GM18907 (cell line): ENCODE data around the gene SAMD4A.
A peak's percentile ranks its signal among the peaks of the same experiment; 100 is the strongest.
"Not testable (repeated sequence)": the region's sequence is repeated elsewhere in the genome, so short reads cannot be mapped to it uniquely, and the experiment has no call there.

Source experiments
- ATAC-seq: cut with Tn5 transposase; IDR thresholded peaks from one replicate; pipeline ENCODE4 v1.9.1; 2021; ENCODE audit warnings: mild to moderate bottlenecking, moderate library complexity; ENCODE audit not compliant: unreplicated experiment

SAMD4A gene

DNA sequence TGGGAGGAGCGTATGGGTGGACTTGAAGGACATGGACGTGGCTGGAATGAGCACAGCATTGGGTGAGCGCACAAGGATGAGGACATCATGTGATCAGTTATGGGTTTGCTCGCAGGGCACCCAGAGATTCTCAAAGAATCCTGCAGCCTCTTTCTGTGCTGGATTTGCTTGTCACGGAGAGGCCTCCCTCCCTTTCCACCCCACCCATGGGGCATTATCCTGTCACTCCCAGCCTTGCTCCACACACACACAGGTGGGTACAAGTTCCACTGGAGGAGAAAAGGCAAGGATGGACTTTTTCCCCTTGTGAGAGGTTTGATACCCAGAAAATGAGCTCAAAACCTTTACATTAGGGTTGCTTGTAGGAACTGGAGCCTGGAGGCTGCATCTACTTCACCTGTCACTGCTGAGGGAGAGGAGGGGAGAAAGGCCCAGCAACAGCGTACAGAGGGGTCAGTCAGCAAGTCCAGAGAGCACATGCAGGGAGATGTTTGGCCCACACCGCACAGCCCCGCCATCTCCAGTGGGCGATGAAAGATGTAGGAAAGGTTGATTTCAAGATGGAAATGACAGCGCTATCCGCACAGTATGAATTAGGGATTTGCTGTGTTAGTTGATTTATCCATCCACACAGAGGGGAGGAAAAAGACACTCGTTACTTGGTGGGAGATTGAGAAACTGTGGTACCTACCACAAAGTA, 223.0 kb downstream of the SAMD4A start:
- ATAC-seq, result no peak

DNA sequence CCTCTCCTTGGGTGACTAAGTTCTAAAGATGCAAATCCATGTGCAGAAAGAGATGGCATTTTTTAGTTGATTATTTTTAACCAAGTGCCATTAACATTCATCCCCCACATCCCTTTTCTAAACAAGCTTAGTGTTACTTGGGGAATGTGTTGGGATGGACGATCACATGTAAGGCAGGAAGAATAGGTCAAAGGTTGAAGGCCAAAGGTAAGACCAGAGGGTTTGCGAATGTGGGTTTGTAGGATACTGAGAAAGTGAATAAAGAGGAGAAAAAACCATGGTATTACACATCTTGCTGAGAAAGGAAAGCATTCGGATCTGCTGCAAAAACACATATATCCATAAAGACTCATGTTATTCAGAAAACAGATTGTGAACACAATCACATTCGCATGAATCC, 224.1 kb downstream of the SAMD4A start:
- ATAC-seq, result no peak

DNA sequence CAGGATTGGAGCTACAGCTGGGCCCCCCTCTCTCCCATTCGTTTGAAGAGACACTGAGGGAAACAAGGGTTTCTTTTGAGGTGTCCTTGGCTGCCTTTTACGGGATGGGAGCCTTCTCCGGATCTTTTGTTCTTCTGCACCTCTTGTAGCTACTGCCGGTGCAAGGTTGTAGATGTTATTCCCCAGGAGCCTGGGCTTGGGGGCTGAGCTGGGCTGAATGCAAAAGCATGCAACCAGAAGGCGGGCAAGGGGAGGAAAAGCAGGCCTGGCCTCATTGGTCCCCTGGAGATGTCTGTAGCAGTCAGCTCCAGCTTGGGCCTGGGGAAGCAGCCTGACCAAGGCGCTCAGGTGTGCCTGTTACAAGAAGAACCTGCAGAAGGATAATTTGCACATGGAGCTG, 225.4 kb downstream of the SAMD4A start:
- ATAC-seq, result no peak

DNA sequence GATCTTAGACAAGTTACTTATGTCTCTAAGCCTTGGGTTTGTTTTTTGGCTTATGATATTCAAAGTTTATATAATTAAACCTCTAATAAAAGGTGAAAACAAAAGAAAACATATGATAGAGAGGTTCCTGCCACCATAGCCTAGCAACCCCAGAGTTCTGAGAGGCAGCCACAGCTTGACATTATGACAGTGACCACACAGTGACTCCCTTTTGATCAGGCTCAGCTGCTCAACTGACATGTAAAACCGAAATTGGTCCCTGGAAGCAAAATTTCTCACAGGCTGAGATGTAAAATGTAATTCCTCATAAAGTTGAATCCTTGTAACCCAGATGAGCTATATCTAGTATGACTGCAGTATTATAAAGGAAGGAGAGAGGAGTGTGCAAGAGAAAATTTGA, 227.2 kb downstream of the SAMD4A start:
- ATAC-seq, result no peak

DNA sequence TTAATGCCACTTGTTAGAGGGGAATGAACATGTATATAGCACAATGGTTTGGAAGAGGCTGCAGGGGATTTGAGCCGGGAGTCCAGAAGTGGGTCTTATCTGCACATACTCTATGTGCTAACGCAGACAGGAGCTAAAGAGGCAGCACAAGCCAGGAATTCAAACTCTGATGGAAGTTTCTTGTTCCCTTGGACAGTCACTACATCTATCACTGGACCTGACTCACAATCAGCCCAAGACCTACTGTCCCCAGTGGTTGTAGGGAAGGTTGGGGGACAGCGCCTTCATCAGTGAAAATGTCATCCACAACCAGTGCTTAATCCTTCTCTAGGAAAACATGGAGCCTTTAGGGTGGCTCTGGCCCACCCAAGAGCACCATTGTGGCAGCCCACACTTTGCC, 227.9 kb downstream of the SAMD4A start:
- no peak for ATAC-seq

DNA sequence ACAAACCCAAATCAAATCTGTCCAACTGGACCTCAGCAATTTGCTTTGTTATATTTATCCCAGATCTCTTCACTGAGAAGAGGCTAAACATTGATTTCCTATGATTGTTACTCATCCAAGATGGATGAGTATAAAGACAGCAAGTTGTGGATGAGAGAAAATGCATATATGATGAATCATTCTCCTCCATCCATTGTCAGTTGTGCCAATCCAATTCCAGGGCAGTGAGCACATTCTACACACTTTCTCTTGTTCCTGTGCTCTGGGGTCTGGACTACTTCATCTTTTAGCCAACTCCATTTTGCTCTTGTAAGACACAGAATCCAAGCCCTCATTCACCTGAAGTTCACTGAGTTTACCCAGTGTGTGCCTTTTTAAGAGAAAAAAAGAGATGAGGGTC, 230.0 kb downstream of the SAMD4A start:
- no peak for ATAC-seq

DNA sequence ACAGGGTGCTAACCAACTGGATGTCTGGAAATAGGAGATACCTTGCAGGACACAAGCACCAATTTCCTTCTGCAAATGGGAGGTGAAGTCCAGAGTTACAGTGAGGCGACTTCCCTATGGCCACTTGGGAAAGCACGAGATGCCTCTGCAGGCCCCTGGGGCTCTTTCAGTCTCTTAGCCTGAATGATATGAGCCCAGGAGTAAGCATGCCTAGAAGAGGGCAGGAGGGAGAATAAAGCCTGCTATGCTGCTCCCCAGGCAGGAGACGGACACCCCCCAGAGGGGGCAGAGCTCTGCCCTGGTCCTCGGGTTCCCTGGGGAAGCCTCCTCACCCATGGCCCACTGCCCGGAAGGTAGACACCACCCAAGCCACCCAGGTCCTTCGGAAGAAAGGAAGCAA, 230.6 kb downstream of the SAMD4A start:
- ATAC-seq, result no peak

DNA sequence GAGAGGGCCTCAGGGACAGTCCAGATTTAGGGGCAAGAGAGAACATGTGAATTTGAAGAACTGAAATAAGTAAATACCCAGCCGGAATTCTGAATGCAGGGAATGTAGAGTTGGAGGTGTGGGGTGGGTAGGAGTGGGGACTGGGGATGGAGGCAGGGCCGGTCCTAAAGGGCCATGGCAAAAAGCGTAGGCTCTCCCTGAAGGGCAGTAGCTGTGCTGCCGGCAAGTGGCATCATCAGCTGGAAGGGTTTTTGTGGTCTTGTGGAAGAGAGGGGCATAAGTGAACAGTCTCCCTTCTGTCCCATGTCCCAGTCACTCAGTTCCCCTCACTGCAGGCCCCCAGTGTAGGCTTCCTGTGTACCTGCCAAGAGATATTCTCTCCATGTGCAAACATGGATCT, 231.1 kb downstream of the SAMD4A start:
- no peak for ATAC-seq

DNA sequence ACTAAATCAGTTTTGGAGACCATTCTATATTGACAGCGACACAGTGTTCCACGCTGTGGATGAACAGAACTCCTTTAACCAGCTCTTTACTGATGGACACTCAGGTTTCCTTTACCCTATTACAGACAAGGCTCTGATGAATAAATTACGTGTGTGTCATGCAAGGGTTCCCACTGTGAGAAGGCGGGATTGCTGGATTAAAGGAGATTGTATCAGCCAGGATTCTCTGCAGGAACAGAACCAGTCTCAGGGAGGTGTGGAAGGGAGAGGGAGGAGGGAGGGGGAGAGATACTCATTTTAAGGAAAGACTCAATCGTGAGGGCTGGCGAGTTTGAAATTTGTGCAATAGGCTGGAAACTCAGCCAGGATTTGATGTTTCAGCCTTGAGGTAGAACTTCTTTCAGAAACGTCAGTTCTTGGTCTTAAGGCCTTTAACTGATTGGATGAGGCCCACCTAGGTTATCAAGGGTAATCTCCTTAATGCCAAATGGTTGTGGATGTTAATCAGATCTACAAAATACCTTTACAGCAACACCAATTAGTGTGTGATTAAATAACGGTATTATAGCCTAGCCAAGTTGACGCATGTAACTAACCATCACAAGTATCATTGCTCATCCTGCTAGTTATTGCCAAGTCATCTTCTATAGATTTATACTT, 231.7 kb downstream of the SAMD4A start:
- no peak for ATAC-seq

DNA sequence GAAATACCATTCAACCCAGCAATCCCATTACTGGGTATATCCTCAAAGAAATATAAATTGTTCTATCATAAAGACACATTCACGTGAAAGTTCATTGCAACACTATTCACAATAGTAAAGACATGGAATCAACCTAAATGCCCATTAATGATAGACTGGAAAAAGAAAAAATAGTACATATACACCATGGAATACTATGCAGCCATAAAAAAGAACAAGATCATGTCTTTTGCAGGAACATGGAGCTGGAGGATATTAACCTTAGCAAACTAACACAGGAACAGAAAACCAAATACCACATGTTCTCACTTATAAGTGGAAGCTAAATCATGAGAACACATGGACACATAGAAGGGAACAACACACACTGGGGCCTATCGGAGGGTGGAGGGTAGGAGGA, 234.6 kb downstream of the SAMD4A start:
- not testable (repeated sequence) for ATAC-seq

DNA sequence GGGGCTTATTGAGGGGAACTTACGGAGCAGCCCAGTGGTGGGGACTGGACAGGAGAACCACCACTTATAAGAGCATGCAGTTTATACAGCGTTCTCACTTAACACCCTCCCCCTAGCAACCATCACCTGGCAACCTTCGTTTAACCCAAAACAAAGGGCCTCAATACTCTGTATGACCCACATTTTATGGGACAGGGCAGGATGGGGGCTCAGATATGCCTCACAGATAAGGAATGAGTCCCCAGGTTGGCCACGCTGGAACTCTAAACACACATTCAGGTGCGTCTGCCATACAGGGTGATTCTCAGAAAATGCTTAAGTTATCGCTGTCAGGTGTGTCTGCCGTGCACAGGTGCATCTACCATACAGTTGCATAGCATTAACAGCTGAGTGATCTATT, 236.5 kb downstream of the SAMD4A start:
- no peak for ATAC-seq

DNA sequence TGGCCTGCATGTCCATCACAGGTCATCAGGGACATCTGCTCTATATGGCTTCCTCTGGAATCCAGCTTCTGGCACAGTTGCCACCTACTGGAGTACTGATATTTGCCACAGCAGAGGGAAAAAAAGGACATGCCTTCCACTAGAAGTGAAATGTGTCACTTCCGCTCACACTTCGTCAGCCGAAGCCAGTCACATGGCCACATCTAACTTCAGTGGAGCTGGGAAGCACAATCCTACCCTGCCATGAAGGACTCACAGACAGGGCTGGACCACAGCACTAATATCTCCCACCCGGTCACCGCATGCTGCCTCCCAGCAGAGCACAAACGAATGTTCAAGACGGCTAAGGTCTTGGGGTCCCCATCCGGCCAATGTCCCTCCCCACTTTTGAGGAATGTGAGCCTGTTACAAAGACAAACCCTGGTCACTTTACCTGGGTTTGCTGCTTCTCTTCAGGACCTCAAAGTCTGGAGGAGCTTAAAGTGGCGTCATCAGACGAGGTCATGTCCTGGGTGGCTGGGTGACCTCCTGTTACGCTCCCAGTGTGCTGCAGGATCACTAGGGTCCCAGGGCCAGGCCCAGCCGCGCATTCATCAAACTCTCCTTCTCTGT, 237.1 kb downstream of the SAMD4A start:
- no peak for ATAC-seq

DNA sequence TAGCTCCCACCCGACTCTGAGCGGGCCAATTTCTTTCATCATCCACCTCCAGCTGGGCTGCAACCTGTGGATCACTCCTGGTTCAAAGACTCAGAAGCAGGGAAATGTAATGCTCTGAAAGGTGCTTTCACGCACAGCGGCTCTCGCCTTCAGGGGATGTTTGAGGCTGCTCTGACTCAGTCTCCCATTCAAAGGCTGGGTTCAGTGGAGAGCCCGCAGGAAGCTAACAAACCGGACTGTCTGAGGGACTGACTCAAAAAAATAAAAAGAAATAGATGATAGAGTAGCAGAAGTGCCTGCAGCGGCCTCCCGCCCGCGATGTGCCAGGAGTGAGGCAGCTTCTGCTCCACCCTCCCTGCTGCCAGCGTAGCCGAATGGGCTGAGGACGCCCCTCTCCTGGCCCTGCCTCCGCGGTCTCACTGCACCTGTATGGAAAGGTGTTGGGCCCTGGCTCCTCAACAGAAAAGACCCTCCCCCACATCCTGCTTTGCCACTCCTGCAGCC, 237.7 kb downstream of the SAMD4A start:
- ATAC-seq, result no peak

DNA sequence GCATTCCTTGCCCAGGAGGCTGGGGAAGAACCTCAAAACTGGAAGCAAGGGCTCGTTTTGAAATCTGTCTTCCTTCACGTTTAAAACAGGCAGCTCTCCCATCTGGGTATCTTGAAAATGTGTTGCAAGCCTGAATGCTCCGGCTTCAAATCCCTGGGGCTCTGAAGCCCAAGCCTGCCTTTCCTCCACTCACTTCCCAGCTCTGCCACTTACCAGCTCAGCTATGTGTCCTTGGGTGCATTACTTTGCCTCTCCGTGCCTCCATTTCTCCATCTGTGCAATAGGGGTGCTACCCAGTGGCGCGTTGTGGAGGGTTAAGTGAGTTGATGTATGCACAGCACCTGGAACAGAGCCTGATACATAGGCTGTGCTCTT, 238.1 kb downstream of the SAMD4A start:
- no peak for ATAC-seq

DNA sequence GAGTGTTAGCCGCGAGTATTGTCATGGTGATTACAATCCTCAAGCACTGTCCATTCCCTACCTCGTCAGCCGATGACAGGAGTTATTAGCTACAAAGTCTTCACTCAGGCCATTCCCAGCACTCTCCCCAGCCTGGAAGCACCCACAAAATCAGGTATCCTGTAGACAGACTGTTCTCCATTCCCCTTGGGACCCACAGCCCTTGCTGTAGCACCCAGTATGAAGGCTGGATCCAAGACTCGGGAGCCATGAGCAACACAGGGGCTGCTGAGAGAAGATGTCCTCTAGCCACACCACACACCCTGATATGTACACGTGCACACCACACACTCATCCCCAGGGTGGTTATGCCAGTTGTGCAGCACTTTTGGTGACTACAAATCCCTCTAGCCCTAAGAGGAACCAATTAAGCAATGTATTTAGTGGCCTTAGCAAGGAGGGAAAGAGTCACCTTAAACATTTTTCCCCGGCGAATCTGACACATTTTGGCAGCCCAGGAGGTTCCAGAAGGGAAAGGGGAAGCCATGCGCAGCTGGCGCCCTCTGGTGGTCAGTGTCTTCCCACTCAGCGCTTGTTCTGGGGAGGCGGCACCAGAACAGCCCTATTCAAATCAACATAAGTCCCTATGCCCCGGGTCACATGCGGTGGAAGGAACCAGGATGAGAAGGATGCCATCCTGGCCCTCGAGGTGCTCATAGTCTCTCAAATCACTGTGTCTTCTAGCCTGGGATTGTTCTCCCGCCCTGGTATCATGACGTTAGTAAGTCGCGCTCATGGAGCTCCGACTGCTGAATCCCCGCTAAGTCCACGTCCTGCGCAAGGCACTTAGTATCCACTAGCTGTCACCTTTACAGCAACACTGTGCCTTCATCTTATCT, 238.8 kb downstream of the SAMD4A start:
- ATAC-seq, result peak; percentile 71

DNA sequence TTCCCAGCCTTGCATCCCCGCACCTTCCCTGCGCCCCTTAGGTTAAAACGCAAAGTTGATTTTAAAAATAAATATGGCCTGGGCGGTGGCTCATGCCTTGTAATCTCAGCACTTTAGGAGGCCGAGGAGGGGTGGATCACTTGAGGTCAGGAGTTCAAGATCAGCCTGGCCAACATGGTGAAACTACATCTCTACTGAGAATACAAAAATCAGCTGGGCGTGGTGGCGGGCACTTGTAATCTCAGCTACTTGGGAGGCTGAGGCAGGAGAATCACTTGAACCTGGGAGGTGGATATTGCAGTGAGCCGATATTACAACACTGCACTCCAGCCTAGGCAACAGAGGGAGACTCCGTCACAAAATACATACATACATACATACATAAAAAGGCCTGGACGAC, 239.7 kb downstream of the SAMD4A start:
- ATAC-seq, result no peak

DNA sequence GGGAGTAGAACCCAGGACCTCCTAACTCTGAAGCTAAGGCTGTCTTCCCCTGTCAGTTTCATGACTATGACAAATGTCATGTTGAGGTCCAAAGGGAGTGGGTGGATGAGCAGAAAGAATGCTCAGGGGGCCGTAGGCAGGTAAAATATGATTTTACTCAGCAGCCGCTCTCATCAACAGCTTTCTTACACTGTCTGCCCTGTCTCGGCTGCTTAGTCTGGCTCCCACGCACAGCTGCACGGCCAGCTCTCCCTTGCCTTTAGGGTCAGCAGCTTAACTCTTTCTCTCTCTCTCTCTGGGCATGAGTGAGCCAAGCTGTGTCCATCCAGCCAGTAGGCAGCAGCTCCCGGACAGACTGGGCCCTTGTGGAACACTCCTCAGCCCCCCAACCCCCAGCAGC, 240.5 kb downstream of the SAMD4A start:
- ATAC-seq, result no peak

DNA sequence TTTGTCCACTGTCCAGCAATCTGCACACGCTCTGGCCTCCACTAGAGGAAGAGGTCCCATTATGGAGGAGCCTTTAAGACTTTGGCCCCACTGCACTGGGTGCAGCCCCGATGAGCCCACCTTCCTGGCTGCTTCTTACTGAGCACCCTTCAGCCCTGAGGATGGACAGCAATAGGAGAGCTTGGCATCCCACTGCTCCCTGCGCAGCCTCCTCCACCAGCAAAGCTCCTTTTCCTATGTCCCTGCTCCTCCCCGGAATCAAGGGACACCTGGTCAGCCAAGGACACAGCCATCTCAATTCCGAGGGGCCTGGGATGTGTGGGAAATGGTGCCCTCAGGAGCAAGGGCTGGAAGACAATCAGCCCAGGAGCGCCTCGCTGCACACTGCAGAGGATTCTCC, 241.0 kb downstream of the SAMD4A start:
- no peak for ATAC-seq

DNA sequence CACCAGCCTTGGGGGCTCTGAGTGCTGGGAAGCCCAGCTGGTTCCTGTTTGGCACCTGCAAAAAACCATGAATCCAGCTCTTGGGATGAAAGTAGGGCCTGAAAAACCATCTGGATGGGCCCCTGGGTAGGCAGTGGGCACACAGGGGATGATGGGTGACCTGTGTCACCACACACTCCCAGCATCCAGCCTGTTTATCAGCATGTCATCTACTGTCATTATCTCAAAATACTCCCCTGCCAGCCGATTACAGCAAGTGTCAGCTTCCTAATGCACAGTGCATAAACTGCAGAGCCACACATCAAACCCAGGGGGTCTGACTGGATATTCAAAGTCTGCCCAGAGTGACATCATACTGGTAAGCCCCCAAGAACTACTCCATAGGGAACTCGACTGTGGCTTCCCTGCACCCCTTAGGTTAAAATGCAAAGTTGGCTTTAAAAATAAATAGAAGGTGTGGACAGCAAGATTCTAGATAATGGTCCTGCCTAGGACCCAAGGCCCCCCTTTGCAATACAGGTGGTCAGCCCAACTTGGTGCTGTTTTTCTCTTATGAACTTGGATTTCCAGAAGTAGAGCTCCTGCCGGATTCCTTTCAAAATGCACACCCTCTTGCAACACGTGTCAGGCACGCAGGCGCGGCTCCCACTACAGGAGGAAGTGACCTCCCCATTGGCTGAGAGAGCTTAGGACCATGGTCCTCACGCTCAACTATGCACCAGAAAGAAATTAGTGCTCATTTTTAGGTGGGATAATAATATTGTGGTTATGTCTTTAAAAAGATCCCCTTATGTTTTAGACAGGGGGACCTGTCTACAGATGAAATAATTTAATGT, 241.6 kb downstream of the SAMD4A start:
- ATAC-seq, result no peak

DNA sequence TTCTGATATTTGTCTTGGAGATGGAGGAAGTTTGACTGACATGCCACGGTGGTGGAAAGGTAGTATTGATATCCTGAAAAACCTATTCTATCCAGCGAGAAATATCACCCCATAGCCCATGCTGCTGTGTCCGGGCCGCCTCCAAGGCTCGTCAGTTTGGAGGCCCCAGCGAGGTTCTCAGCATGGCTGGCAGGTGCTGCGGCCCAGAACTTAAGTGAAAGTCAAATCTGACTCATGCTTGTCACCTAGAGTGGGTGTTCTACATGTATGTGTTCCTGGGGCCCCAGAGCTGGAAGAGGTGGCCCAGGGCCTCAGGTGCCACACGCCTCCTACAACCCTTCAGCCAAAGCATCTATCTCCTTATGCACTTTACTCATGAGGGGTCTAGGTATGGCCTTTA, 242.8 kb downstream of the SAMD4A start:
- ATAC-seq, result no peak
